Measurements from ENCODE around the gene C11orf91. TPM values are rescaled to one million over a fixed set of nuclear protein-coding genes. Genes with fewer than 3 reads are reported as not detected.

C11orf91 gene
- total and polyA plus RNA-seq, 2 of the 8 experiments (the other 6 are each of a cell fraction or from before 2014, with no cell fraction given): not detected

- TF ChIP-seq, protein P1, sequence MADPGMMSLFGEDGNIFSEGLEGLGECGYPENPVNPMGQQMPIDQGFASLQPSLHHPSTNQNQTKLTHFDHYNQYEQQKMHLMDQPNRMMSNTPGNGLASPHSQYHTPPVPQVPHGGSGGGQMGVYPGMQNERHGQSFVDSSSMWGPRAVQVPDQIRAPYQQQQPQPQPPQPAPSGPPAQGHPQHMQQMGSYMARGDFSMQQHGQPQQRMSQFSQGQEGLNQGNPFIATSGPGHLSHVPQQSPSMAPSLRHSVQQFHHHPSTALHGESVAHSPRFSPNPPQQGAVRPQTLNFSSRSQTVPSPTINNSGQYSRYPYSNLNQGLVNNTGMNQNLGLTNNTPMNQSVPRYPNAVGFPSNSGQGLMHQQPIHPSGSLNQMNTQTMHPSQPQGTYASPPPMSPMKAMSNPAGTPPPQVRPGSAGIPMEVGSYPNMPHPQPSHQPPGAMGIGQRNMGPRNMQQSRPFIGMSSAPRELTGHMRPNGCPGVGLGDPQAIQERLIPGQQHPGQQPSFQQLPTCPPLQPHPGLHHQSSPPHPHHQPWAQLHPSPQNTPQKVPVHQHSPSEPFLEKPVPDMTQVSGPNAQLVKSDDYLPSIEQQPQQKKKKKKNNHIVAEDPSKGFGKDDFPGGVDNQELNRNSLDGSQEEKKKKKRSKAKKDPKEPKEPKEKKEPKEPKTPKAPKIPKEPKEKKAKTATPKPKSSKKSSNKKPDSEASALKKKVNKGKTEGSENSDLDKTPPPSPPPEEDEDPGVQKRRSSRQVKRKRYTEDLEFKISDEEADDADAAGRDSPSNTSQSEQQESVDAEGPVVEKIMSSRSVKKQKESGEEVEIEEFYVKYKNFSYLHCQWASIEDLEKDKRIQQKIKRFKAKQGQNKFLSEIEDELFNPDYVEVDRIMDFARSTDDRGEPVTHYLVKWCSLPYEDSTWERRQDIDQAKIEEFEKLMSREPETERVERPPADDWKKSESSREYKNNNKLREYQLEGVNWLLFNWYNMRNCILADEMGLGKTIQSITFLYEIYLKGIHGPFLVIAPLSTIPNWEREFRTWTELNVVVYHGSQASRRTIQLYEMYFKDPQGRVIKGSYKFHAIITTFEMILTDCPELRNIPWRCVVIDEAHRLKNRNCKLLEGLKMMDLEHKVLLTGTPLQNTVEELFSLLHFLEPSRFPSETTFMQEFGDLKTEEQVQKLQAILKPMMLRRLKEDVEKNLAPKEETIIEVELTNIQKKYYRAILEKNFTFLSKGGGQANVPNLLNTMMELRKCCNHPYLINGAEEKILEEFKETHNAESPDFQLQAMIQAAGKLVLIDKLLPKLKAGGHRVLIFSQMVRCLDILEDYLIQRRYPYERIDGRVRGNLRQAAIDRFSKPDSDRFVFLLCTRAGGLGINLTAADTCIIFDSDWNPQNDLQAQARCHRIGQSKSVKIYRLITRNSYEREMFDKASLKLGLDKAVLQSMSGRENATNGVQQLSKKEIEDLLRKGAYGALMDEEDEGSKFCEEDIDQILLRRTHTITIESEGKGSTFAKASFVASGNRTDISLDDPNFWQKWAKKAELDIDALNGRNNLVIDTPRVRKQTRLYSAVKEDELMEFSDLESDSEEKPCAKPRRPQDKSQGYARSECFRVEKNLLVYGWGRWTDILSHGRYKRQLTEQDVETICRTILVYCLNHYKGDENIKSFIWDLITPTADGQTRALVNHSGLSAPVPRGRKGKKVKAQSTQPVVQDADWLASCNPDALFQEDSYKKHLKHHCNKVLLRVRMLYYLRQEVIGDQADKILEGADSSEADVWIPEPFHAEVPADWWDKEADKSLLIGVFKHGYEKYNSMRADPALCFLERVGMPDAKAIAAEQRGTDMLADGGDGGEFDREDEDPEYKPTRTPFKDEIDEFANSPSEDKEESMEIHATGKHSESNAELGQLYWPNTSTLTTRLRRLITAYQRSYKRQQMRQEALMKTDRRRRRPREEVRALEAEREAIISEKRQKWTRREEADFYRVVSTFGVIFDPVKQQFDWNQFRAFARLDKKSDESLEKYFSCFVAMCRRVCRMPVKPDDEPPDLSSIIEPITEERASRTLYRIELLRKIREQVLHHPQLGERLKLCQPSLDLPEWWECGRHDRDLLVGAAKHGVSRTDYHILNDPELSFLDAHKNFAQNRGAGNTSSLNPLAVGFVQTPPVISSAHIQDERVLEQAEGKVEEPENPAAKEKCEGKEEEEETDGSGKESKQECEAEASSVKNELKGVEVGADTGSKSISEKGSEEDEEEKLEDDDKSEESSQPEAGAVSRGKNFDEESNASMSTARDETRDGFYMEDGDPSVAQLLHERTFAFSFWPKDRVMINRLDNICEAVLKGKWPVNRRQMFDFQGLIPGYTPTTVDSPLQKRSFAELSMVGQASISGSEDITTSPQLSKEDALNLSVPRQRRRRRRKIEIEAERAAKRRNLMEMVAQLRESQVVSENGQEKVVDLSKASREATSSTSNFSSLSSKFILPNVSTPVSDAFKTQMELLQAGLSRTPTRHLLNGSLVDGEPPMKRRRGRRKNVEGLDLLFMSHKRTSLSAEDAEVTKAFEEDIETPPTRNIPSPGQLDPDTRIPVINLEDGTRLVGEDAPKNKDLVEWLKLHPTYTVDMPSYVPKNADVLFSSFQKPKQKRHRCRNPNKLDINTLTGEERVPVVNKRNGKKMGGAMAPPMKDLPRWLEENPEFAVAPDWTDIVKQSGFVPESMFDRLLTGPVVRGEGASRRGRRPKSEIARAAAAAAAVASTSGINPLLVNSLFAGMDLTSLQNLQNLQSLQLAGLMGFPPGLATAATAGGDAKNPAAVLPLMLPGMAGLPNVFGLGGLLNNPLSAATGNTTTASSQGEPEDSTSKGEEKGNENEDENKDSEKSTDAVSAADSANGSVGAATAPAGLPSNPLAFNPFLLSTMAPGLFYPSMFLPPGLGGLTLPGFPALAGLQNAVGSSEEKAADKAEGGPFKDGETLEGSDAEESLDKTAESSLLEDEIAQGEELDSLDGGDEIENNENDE (IDR thresholded peaks at IDR 0.05; ENCODE audit: insufficient replicate concordance, low read length): no peak
- no peak for TF ChIP-seq RBBP5 (IDR thresholded peaks at IDR 0.05; ENCODE audit: borderline replicate concordance, low read depth, low read length)
- no peak for TF ChIP-seq CEBPB (IDR thresholded peaks at IDR 0.05; ENCODE audit: low read depth, low read length)
- no peak for TF ChIP-seq RFX5 (IDR thresholded peaks at IDR 0.05; ENCODE audit: borderline replicate concordance, low read depth, low read length)
- TF ChIP-seq PHF8 (conservative IDR thresholded peaks at IDR 0.05; ENCODE audit: low read depth, low read length): no peak
Observed at GRCh38 chr11:33741806-33742205, 41.2 kb upstream of the C11orf91 start (continued).

Data from H1 (cell line).